ENCODE results near the gene MEAF6.

The MEAF6 gene

GRCh38 chr1:37472994-37473393, 41.6 kb downstream of the MEAF6 start:
- peak overlapping the region; percentile 99 for H3K27ac ChIP-seq
- TF ChIP-seq CTCF (conservative IDR thresholded peaks at IDR 0.05), result no peak

DNA sequence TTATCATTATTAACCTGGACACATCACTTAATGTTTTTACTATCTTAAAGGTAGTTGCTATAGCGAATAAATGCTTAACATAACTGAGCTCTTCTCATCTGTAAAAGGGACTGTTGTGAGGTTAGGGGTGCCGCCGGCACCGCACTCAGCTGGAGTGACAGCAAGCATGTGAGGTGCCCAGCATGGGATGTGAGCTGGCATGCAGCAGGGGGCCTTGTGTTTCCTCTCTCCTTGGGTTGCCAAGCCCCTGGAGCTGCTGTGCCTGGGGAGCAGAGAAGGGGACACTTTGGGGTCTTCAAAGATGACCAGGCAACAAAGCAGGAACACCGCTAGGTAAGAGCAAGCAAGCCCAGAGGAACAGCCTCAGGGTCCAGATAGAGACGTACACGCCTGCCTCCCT, 42.3 kb downstream of the MEAF6 start:
- peak overlapping the region; percentile 99; the same call in 1 of the 2 replicates for H3K27ac ChIP-seq

GRCh38 chr1:37471345-37472231, 43.0 kb downstream of the MEAF6 start:
- no peak for TF ChIP-seq CTCF (conservative IDR thresholded peaks at IDR 0.05)
- H3K27ac ChIP-seq, result no peak overlapping the region

More for the DNA sequence above, 42.3 kb downstream of the MEAF6 start:
- TF ChIP-seq CTCF (conservative IDR thresholded peaks at IDR 0.05), result no peak

GRCh38 chr1:37469386-37469785, 45.2 kb downstream of the MEAF6 start:
- no peak for TF ChIP-seq CTCF (conservative IDR thresholded peaks at IDR 0.05)
- no peak overlapping the region for H3K27ac ChIP-seq

DNA sequence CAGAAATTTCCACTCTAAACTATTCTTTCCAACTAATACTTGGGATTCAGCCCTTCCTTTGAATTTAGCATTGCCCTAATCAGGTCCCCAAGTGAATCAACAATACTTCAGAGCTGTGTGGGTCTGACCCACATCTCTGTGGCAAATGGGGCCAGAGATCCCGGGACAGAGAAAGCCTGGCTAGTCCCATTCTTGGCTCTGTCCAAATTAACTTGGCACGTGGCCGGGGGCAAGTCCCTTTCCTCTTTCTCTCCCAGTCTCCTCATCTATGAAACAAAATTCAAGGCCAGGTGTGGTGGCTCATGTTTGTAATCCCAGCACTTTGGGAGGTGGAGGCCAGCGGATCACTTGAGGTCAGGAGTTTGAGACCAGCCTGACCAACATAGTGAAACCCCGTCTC, 46.5 kb downstream of the MEAF6 start:
- no peak for TF ChIP-seq CTCF (conservative IDR thresholded peaks at IDR 0.05)

GRCh38 chr1:37465593-37466517, 48.7 kb downstream of the MEAF6 start:
- TF ChIP-seq CTCF (conservative IDR thresholded peaks at IDR 0.05), result no peak
- peak overlapping the region; percentile 86 for H3K27ac ChIP-seq

More for the DNA sequence above, 46.5 kb downstream of the MEAF6 start:
- 0 out of 2 replicates have a peak overlapping the region, but pooled peaks have one; percentile 4 for H3K27ac ChIP-seq

GRCh38 chr1:37464443-37464842, 50.1 kb downstream of the MEAF6 start:
- H3K27ac ChIP-seq, result peak overlapping the region; percentile 86
- TF ChIP-seq CTCF (conservative IDR thresholded peaks at IDR 0.05), result no peak
